Hematopoietic multipotent progenitor cell treated with erythropoietin and hydrocortisone succinate and interleukin-3 and kit ligand, for 8 days (in vitro differentiated cells): ENCODE measurements around the gene GSG1.
"Not testable (repeated sequence)": the region's sequence is repeated elsewhere in the genome, so short reads cannot be mapped to it uniquely, and the experiment has no call there.

Source experiments
- DNase-seq: peaks from one replicate; pipeline ENCODE4 v3.0.0-alpha.2; 2015

Gene GSG1

DNA sequence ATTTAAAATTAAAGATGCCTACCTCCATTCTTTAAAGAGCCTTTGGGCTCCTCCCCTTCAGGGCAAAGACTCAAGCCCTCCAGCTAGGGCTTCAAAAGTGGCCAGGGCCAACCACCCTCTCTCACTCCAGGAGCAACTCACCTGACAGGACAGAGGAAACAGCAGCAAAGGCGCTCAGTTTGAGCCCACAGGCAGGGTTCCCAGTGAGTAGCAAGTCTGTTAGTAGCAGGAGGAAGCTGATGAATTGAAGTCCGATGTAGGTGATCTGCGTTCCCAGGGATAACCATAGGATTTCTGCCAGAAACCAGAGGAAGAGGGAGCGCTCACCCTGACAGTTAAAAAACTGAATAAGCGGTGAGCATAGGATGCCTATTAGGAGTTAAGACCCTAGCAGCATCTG lies 15.7 kb downstream of the GSG1 start:
- DNase-seq = no peak

DNA sequence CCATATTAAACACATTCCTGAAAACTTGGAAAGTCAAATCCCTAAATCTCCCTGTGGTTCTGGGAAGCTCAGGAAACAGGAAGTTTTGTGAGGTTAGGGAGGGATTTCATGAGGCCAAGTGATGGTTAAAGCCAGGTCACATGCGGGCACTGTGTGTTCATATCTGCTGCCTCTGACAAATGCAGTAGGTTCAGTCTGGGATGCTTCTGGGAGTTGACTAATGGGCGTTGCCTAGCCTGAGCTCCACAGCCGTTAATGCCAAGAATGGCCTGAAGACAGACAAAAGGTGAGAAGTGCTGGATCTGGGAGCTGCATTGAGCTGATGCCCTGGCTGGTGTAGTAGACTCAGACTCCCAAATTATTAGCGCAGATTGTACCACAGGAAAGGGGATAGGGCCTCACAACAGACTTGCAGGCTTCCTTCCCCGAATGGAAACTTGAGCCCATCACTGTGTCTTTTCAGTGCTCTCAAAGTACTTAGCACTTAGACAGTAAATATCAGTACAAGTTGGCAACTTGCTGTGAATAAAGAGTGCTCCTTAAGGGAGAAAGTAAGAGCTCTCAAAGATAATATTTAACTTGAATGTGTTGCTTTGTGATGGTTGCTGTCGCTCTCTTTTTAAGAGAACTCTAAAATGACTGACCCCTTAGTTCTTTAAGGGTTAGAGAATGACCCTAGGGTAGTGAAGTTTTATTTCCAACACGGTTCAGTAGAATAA lies 17.3 kb downstream of the GSG1 start:
- no peak for DNase-seq

DNA sequence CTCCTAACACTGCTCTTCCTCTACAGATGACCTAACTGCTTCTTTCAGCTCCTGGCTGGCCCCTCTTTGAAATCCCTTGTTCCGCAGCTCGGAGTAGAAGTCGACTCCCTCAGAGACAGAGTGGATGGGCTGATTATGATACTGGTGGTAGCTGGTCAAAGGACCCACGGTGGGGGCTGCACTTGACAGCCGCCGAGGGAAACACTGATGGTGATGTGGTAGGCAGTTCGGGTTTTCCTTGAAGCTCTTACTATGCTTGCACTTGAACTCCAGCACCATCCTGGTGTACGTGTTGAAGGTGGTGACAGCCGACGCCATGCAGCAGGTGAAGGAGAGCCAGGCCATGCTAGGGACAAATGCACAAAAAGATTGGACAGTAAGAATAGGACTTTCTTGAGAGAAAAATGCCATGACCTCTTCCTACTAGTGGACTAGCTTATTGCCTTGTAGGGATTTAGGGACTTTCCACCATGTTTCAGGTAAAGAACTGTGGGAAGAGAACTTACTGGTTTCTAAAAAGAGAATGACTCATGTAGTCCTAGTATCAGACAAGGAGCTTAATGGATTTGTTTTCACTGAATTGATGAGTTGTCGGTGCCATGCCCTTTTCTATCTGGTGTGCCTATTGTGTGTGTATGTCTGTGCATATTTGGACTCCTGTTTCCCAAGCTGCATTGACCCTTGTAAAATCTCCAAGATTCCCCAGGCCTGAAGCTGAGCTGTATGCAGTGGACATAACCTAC lies 18.4 kb downstream of the GSG1 start:
- DNase-seq = no peak

DNA sequence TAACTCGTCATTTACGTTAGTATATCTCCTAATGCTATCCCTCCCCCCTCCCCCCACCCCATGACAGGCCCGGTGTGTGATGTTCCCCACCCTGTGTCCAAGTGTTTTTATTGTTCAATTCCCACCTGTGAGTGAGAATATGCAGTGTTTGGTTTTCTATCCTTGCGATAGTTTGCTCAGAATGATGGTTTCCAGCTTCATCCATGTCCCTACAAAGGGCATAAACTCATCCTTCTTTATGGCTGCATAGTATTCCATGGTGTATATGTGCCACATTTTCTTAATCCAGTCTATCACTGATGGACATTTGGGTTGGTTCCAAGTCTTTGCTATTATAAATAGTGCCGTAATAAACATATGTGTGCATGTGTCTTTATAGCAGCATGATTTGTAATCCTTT lies 19.8 kb downstream of the GSG1 start:
- DNase-seq = not testable (repeated sequence)

DNA sequence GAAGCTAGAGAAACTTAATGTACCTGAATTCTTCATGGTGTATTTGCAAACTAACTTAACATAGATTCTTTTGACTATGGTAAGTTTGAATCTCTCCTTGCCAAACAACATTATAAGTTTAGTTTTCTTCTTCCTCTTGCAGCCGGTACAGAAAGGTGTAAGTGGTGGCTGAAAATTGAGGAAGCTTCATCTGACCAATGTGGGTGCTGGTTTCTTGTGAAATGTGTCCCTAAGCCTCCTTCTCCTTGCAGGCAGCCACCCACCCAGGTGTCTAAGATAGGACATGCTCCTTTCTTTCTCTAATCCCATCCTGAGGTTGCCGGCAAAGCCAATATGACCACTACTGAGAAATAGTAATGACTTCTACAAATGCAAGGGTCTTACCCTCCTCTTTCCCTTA lies 20.6 kb downstream of the GSG1 start:
- DNase-seq = no peak

DNA sequence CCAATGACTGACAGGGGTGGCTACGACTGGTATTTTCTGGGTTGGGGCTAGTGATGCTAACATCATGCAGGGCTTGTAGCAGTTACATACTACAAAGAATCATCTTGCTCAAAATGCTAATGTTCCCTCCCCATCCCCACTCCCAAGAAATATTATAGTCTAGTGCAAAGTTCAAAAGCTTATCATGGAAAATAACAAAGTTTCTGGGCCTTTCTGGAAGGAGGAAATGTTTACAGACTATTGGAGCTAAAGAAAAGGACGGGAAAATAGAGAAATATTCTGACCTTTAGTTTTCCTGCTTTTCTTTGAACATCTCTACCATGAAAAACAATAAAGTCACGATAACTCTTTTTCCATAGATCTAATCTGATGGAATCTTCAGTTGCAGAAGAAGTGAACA lies 23.2 kb downstream of the GSG1 start:
- DNase-seq = no peak

DNA sequence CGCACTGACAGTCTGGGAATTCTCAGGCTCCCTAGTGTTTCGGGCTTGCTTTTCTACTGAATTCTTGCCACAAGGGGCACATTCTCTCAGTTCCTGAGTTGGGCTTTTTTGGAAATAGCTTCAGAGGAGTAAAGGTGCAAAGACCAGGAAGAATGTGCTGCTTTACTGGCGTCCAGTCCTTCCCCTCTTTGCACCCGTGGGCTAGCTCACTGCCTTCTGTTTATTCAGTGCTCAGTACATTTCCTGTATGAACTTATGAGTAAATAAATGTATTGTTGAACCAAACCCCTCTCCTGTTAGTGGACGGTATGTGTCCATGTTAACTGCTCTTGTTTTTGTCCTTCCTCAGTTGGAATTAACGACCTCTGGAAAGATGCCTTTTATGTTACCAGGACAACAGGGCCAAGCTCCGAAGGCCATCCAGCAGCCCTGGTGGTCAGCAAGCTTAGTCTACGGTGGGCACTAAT lies 24.0 kb downstream of the GSG1 start:
- DNase-seq = no peak

DNA sequence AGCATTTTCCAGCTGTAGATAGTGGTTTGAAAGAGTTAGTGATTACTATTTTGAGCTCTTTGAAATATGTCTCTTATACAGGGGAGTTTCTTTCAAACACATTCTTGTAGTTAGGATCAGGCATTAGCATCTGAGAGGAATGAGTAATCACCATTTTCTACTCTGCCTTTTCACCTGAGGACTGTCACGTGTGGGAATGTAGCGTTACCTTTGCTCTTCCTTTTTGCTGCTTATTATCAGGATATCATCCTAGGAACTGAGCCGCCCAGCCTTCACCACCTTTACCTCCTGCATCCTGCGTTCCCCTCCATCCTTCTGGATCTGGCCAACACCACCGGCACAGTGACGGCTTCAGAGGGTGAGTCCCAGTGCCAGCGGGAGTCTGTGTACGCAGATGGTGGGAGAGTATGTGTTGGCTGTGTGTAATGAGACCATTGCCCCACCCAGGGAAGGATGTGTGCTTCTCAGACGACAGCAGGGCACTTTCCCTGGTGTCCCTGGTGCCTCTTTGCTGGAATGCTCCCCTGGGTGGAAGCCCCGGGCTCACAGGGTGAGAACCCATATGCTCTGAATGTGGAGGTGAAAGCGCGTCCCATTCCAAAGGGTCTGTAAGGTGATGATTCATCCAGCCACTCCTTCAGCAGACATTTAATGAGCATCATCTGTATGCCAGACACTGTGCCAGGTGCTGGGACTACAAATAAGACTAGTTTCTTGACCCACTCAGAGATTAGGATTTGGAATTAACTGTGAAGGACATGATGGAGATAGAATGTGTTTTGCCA lies 27.5 kb downstream of the GSG1 start:
- DNase-seq = no peak

DNA sequence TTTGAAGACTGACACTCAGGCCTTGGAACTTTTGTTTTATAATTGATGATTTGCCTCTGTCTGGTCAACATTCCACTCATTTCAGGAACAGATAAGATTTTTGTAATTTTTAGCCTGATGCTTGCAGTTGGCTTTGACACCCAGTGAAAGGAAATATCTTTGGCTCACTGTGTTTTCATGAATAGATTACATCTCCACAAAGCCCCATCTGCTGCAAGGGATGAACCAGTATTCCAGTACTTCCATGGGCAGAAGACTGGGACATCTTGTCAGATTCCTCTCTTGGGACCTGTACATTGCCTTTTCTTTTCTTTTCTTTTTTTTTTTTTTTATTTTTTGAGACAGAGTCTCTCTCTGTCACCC lies 28.4 kb downstream of the GSG1 start:
- DNase-seq = no peak

DNA sequence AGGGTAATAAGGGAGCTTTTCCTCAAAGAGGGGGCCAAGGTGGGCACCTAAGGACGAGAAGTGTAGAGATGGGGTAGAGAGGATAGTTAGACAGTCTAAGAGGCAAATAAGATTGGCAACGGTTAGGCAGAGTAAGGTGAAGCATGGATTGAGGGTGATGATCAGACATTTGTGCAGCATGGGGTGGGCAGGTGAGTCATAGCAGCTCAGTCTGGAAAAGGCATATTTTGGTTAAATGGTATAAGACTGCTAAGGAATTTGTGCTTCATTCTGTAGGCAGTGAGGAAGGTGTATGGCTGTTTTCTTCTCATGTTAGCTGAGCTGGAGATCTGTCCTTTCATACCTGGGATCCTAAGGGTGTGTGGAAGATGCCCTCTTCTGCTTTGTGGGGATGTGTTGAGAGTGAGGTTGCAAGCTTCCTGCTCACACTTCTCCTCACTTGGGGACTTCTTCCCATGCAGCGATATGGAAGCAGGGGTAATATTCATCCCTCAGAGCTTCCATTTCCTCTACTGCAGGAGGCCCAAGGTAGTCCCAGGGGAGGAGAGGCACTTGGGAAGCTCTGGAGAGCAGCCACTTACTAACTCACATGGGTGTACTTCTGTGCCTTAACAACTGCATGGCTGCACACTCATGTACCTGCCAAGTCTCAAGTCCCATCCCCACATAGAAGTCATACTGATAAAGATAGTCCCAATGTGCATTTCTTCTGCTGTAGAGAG lies 28.9 kb downstream of the GSG1 start:
- no peak for DNase-seq

DNA sequence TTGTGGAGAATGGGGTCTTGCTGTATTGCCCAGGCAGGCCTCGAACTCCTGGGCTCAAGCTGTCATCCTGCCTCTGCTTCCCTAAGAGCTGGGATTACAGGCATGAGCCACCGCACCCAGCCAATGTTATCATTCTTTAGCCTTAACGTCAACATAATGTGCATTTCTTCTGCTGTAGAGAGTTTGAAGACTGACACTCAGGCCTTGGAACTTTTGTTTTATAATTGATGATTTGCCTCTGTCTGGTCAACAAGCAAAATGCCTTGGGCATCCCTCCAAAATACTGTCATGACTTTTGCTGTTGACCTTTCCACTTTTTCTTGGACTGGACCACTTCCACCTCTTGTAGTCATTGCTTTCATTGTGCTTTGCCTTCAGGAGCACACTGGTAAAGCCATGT lies 30.3 kb downstream of the GSG1 start:
- no peak for DNase-seq

DNA sequence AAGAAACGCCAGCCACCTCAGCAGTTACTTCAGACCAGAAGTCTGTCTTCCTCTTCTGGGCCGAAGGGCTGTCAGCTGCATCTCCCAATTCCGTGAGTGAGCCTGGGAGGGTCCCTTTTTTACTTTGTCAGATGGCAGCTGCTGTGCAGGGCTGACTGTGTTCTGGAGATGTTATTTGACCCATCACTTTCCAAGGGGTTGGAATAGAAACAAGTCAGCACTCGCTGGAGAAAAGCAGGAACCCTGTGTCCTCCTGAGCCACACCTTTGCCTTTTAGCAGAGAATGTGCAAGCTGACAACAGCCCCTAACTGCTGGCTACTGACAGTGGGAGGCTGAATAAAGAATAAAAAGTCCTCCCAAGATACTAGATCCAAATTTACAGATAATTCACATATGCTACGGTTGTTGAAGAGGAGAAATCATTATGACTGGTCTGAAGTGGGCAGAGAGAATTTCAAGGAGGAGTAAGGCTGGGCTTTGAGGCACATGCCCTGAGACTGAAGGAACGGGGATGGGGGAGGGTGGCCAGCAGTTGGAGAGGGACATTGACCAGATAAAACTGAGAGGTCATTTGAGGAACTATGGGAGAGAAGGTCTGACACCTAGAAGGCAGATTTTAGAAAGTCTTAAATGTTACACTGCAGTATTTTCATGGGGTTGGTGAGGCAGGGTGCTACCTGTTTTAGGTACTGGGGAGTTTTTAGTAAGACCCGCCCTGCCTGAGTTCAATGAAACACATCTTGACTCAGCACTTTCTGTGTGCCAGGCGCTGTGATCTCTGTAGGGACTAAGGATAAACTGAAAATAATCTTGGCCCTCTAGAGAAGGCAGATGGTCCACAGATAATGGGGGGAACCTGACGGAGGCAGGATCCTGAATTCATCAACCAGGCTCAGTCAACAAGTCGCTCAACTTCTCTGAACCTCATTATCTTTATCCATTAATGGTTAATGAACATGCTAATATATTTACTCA lies 31.9 kb downstream of the GSG1 start:
- DNase-seq = no peak

DNA sequence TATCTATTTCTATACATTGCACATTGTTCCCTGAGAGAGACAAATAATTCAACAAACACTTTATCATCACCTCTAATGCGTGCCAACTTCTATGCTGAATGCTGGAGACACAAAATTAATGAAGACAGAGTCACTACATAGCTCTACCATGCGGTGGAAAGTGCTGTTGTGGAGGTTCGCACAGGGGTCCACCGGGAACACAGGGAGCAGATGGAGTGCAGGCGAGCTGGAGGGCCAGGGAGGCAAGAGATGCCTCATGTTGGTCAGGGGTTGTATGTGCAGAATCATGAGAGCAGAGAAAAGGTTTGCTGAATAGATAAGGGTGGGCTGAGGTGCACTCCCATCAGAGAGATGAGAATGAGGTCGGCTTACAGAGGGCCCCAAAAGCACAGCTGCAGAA lies 34.1 kb downstream of the GSG1 start:
- no peak for DNase-seq

DNA sequence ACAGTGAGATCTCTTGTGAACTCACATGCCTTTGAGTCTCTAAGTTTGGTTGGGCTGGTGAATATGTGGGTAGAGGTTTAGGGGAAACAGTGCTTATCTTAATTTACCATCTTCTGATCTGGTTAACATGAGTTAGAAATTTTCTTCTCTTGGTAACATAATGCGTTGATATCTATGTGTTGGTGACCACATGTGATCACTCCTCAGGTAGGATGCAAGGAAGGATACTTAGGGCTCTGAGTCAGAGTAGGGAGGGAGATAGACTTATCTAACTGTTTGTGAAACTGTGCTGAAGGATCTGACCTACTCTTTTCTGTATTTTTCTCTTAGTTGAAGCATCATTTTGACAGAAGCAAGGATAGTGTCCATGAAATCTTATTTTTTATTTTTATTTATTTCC lies 36.1 kb downstream of the GSG1 start:
- no peak for DNase-seq

DNA sequence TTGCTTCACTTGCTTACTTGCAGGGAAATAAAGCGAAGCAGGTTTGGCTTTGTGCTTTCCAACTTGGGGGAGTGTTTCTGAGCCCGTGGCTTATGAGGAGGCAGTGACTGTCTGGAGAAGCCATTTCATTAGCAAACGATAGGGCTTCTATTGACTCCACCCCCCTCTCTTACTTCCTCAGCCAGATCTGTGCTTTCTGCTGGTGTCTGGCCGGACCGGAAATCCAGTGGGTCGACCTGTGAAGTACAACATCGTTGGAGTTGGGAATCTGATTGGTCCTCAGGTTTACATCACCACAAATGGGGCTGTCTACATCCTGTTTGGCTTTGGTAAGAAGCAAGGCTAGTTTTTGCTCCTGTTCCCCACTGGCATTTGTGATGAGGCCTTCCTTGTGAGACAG lies 37.0 kb downstream of the GSG1 start:
- no peak for DNase-seq

DNA sequence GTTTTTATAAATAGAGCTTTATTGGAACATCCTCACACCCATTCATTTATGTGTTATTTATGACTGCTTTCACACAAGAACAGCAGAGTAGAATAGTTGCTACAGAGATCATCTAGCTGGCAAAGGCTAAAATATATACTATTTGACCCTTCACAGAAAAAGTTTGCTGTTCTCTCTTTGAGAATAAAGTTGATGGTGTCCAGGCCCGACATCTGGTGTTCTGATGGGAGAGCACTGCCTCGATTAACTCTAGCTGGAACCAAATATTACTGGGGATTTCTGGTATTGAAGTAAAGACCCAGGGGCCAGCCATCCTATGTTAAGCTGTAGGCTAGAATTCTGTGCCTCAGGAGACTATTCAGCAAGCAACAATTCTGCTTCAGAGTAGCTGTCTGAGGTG lies 37.5 kb downstream of the GSG1 start:
- no peak for DNase-seq

DNA sequence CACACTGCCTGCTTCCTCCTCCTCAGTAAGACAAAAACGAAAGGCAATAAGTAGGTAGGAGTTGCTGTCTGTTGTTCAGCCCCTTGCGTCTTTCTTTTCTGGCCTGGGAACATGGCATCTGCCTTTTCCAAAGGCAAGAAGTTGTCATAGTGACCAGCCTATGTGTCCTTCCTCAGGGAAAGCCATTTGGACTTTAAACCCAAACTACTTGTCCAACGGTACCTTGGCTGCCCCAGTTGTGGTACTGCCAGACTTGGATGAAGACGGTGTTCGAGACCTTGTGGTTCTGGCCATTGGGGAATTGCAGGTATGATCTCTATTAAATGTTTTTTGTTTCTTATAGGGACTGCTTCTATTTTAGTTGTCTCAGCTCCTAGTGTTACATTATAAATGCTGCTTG lies 40.8 kb downstream of the GSG1 start:
- no peak for DNase-seq

DNA sequence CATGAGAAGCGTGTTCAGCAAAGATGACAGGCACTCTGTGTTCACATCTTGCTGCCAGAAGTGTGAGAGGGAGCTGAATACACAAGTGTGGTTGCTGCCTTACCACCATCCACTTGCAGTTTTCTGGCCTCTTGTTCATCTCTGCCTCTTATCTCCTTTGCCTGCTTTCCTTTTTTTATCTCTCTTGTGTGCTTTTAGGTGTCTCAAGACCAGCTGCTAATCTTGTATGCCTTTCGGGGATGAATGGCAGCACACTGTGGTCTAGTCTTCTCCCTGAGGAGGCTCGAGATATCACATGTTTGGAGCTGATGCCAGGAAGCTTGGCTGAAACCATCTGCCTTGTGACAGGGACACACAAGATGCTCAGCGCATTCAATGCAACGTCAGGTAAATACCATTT lies 42.1 kb downstream of the GSG1 start:
- peak; percentile 99 for DNase-seq

DNA sequence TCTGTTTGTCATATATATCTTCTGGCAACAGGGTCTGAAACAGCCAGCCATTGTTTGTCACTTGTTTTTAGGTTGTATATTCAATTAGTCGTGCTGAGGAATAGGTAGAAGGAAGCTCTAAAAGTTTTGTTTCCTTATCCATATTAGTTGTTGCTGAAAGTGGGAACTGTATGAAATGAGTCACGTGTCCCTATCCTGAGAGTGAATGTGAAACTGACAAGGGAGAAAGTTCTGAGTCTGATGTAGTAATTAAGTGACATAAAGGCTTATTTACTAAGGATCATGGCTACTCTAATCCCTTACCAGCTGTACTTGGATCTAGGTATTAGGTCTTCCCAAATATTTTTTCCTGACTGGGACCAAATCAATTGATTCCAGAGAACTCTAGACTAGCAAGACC lies 42.9 kb downstream of the GSG1 start:
- DNase-seq = no peak

DNA sequence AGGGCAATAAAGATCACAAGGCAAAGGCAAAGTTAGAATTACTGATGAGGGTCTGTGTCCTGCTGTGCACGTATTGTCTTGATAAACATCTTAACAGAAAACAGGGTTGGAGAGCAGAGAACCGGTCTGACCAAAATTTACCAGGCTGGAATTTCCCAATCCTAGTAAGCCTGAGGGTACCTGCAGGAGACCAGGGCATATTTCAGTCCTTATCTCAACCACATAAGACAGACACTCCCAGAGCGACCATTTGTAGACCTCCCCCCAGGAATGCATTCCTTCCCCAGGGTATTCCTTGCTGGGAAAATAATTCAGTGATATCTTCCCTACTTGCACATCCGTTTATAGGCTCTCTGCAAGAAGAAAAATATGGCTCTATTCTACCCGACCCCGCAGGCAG lies 49.9 kb downstream of the GSG1 start:
- not testable (repeated sequence) for DNase-seq

DNA sequence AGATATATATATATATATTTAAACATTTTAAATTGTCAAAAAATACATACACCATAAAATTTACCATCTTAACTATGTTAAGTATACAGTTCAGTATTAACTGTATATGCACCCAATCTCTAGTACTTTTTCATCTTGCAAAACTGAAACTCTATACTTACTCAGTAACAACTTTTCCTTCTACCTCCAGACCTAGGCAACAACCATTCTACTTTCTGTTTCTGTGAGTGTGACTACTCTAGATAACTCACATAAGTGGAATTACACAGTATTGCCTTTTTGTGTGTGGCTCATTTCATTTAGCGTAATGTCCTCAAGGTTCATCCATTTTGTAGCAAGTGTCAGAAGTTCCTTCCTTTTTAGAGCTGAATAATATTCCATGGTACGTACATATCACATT lies 51.0 kb downstream of the GSG1 start:
- no peak for DNase-seq

DNA sequence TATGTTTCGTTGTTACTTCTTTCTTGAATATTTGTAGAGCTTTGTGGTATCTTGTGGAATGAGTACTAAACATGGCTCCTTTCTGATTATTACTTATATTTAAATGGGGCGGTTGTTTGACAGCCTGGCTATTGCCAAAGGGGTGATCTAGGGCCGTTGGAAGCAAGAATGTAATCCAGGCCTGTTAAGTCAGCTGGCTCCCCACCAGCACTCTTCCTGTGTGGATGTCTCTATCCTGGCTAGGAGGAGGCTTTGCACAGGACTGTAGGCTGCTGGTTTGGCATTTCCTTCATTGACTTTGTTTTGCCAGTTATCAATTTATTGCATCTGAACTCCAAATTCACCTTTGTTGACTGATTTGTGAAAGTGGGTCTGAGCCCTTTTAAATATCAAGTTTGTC lies 53.7 kb downstream of the GSG1 start:
- DNase-seq = no peak
